Calu3 (cell line): ENCODE data around the gene LGR6. TPM values are rescaled to one million over a fixed set of nuclear protein-coding genes. Genes with fewer than 3 reads are reported as not detected.

ENCODE experiments used
- BruUV-seq: library from RNA; stranded (reverse); fragments of 400-500 nt; replicated peaks from 2 replicates; lab custom pipeline; 2021; lab: Mats Ljungman, UMichigan
- CTCF ChIA-PET: fragments of 300-600 bp; sonication (Branson Sonifier 250); formaldehyde crosslinking; loops from one replicate; lab custom pipeline; 2022; ENCODE audit warnings: antibody characterized with exemption; lab: Charles Lee
- DNase-seq: peaks from one replicate; pipeline ENCODE4 v3.0.0; 2022
- H3K27ac Mint-ChIP-seq: one replicate; pipeline ENCODE4 v1.8.0; 2022; ENCODE audit warnings: mixed read lengths; ENCODE audit not compliant: unreplicated experiment
- H3K27me3 Mint-ChIP-seq: one replicate; pipeline ENCODE4 v1.8.0; 2022; ENCODE audit warnings: mixed read lengths; ENCODE audit not compliant: unreplicated experiment
- H3K36me3 Mint-ChIP-seq: one replicate; pipeline ENCODE4 v1.8.0; 2022; ENCODE audit warnings: mild to moderate bottlenecking, moderate library complexity, mixed read lengths; ENCODE audit not compliant: insufficient read depth, unreplicated experiment
- H3K4me1 Mint-ChIP-seq: one replicate; pipeline ENCODE4 v1.8.0; 2022; ENCODE audit warnings: mild to moderate bottlenecking, low read depth, mixed read lengths; ENCODE audit not compliant: unreplicated experiment
- H3K4me3 Mint-ChIP-seq: one replicate; pipeline ENCODE4 v1.8.0; 2022; ENCODE audit warnings: mild to moderate bottlenecking, low read depth, moderate library complexity, mixed read lengths; ENCODE audit not compliant: unreplicated experiment
- H3K9me3 Mint-ChIP-seq: one replicate; pipeline ENCODE4 v1.8.0; 2022; ENCODE audit warnings: low read depth, mixed read lengths; ENCODE audit not compliant: unreplicated experiment
- CTCF ChIP-seq: fragments of 200-600 bp; IDR thresholded peaks from one replicate; pipeline ENCODE4 v1.8.0; 2022; ENCODE audit warnings: antibody characterized with exemption; ENCODE audit not compliant: unreplicated experiment
- intact Hi-C: fragments of 100-400 bp; cut with micrococcal nuclease; formaldehyde crosslinking; loops from one replicate; pipeline ENCODE4 v1.10.0; 2022; ENCODE audit not compliant: unreplicated experiment
- total RNA-seq: library from RNA; stranded (reverse); gene quantifications from 2 replicates; pipeline ENCODE4 v1.2.3, GENCODE V29; 2022

LGR6 gene
- total RNA-seq, 1 experiment from 2014 or later: not detected

GRCh38 chr1:202315576-202316168, 122.1 kb downstream of the LGR6 start:
- peak; percentile 88 for TF ChIP-seq CTCF
- DNase-seq: peak; percentile 88
- no peaks in the 10 kb centered on the region for H3K4me1 Mint-ChIP-seq
- CTCF ChIA-PET: interaction anchor here (0.7 to 4.3 kb wide), 4 partner anchors 113 to 133 kb away, joined by 3 to 26 read pairs (median 12); partner anchors contain the start of gene LGR6
- H3K4me3 Mint-ChIP-seq: no peak overlapping the region
- H3K27me3 Mint-ChIP-seq: peaks cover 50% of the 10 kb centered on the region
- H3K27ac Mint-ChIP-seq: no peak overlapping the region
- no TSS peak for BruUV-seq
- no peaks in the 10 kb centered on the region for H3K9me3 Mint-ChIP-seq
- H3K36me3 Mint-ChIP-seq: no peaks in the 10 kb centered on the region
- intact Hi-C loops: loop anchor here (1.0 to 10.0 kb wide), 3 partner anchors 122 to 321 kb away; partner anchors contain the start of gene LGR6

- CTCF ChIA-PET: interaction anchor here (0.7 to 4.3 kb wide), 4 partner anchors 10 to 127 kb away, joined by 3 to 26 read pairs (median 12); partner anchors contain the start of gene LGR6
- no peak overlapping the region for H3K27ac Mint-ChIP-seq
- H3K9me3 Mint-ChIP-seq: no peaks in the 10 kb centered on the region
- intact Hi-C loops: loop anchor here (10.0 kb wide), 1 partner anchor 321 kb away; no protein-coding TSS in a partner anchor
- H3K4me1 Mint-ChIP-seq: no peaks in the 10 kb centered on the region
- TF ChIP-seq CTCF: no peak
- H3K4me3 Mint-ChIP-seq: no peak overlapping the region
- DNase-seq: no peak
- H3K27me3 Mint-ChIP-seq: peaks cover 50% of the 10 kb centered on the region
- no peaks in the 10 kb centered on the region for H3K36me3 Mint-ChIP-seq
- no TSS peak for BruUV-seq
These were observed 122.6 kb downstream of the LGR6 start for GRCh38 chr1:202316186-202316585.

- peaks cover 43% of the 10 kb centered on the region for H3K27me3 Mint-ChIP-seq
- H3K4me1 Mint-ChIP-seq: no peaks in the 10 kb centered on the region
- no peak overlapping the region for H3K4me3 Mint-ChIP-seq
- DNase-seq: no peak
- H3K27ac Mint-ChIP-seq: no peak overlapping the region
- no peaks in the 10 kb centered on the region for H3K36me3 Mint-ChIP-seq
- no peak for TF ChIP-seq CTCF
- no peaks in the 10 kb centered on the region for H3K9me3 Mint-ChIP-seq
- CTCF ChIA-PET: interaction anchor here (4.3 kb wide), 1 partner anchor 129 kb away, joined by 21 read pairs; no protein-coding TSS in a partner anchor
- intact Hi-C loops: loop anchor here (10.0 kb wide), 1 partner anchor 323 kb away; no protein-coding TSS in a partner anchor
- BruUV-seq: no TSS peak
These were observed 124.6 kb downstream of the LGR6 start for GRCh38 chr1:202317941-202318925.

GRCh38 chr1:202319381-202320080, 125.9 kb downstream of the LGR6 start:
- no peak for DNase-seq
- no peak for TF ChIP-seq CTCF
- Mint-ChIP-seq H3K36me3 (no peaks in the 10 kb centered on the region), H3K4me3 (no peak overlapping the region), H3K27ac (no peak overlapping the region), H3K4me1 (no peaks in the 10 kb centered on the region), H3K27me3 (peaks cover 32% of the 10 kb centered on the region), H3K9me3 (no peaks in the 10 kb centered on the region)
- CTCF ChIA-PET: interaction anchor here (1.1 kb wide), 1 partner anchor 400 kb away, joined by 3 read pairs; no protein-coding TSS in a partner anchor
- BruUV-seq: no TSS peak
- intact Hi-C loops: loop anchor here (10.0 kb wide), 1 partner anchor 325 kb away; no protein-coding TSS in a partner anchor
